ENCODE data around the gene SLC9B2.

The SLC9B2 gene

GRCh38 chr4:103019308-103020124, 57.0 kb downstream of the SLC9B2 start, which contains the start of gene SLC9B1 (continued):
- TF ChIP-seq, protein P1, sequence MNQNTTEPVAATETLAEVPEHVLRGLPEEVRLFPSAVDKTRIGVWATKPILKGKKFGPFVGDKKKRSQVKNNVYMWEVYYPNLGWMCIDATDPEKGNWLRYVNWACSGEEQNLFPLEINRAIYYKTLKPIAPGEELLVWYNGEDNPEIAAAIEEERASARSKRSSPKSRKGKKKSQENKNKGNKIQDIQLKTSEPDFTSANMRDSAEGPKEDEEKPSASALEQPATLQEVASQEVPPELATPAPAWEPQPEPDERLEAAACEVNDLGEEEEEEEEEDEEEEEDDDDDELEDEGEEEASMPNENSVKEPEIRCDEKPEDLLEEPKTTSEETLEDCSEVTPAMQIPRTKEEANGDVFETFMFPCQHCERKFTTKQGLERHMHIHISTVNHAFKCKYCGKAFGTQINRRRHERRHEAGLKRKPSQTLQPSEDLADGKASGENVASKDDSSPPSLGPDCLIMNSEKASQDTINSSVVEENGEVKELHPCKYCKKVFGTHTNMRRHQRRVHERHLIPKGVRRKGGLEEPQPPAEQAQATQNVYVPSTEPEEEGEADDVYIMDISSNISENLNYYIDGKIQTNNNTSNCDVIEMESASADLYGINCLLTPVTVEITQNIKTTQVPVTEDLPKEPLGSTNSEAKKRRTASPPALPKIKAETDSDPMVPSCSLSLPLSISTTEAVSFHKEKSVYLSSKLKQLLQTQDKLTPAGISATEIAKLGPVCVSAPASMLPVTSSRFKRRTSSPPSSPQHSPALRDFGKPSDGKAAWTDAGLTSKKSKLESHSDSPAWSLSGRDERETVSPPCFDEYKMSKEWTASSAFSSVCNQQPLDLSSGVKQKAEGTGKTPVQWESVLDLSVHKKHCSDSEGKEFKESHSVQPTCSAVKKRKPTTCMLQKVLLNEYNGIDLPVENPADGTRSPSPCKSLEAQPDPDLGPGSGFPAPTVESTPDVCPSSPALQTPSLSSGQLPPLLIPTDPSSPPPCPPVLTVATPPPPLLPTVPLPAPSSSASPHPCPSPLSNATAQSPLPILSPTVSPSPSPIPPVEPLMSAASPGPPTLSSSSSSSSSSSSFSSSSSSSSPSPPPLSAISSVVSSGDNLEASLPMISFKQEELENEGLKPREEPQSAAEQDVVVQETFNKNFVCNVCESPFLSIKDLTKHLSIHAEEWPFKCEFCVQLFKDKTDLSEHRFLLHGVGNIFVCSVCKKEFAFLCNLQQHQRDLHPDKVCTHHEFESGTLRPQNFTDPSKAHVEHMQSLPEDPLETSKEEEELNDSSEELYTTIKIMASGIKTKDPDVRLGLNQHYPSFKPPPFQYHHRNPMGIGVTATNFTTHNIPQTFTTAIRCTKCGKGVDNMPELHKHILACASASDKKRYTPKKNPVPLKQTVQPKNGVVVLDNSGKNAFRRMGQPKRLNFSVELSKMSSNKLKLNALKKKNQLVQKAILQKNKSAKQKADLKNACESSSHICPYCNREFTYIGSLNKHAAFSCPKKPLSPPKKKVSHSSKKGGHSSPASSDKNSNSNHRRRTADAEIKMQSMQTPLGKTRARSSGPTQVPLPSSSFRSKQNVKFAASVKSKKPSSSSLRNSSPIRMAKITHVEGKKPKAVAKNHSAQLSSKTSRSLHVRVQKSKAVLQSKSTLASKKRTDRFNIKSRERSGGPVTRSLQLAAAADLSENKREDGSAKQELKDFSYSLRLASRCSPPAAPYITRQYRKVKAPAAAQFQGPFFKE (tag by site-specific recombination; IDR thresholded peaks at IDR 0.05; ENCODE audit: borderline replicate concordance) = no peak
- TF ChIP-seq ZNF23 (tag by site-specific recombination; IDR thresholded peaks at IDR 0.05; ENCODE audit: borderline replicate concordance) = no peak
- peak; percentile 41; the same call in 1 of the 2 replicates for TF ChIP-seq KLF1 (tag by site-specific recombination; IDR thresholded peaks at IDR 0.05)
- TF ChIP-seq ZNF132 (tag by site-specific recombination; IDR thresholded peaks at IDR 0.05; ENCODE audit: borderline replicate concordance) = no peak
- TF ChIP-seq, protein P2, sequence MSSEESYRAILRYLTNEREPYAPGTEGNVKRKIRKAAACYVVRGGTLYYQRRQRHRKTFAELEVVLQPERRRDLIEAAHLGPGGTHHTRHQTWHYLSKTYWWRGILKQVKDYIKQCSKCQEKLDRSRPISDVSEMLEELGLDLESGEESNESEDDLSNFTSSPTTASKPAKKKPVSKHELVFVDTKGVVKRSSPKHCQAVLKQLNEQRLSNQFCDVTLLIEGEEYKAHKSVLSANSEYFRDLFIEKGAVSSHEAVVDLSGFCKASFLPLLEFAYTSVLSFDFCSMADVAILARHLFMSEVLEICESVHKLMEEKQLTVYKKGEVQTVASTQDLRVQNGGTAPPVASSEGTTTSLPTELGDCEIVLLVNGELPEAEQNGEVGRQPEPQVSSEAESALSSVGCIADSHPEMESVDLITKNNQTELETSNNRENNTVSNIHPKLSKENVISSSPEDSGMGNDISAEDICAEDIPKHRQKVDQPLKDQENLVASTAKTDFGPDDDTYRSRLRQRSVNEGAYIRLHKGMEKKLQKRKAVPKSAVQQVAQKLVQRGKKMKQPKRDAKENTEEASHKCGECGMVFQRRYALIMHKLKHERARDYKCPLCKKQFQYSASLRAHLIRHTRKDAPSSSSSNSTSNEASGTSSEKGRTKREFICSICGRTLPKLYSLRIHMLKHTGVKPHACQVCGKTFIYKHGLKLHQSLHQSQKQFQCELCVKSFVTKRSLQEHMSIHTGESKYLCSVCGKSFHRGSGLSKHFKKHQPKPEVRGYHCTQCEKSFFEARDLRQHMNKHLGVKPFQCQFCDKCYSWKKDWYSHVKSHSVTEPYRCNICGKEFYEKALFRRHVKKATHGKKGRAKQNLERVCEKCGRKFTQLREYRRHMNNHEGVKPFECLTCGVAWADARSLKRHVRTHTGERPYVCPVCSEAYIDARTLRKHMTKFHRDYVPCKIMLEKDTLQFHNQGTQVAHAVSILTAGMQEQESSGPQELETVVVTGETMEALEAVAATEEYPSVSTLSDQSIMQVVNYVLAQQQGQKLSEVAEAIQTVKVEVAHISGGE (tag by site-specific recombination; conservative IDR thresholded peaks at IDR 0.05; ENCODE audit: low read depth) = 0 out of 2 replicates have a peak, but pooled peaks have one; percentile 17
- peak; percentile 35; the same call in 1 of the 2 replicates for TF ChIP-seq ZNF24 (tag by site-specific recombination; IDR thresholded peaks at IDR 0.05)
- peak; percentile 83 for TF ChIP-seq SP2 (tag by site-specific recombination; IDR thresholded peaks at IDR 0.05)
- TF ChIP-seq ZNF223 (tag by site-specific recombination; IDR thresholded peaks at IDR 0.05) = no peak
- peak; percentile 67 for TF ChIP-seq OSR2 (tag by site-specific recombination; IDR thresholded peaks at IDR 0.05)
- TF ChIP-seq MYNN (tag by site-specific recombination; IDR thresholded peaks at IDR 0.05; ENCODE audit: borderline replicate concordance) = no peak
- TF ChIP-seq ZNF157 (tag by site-specific recombination; IDR thresholded peaks at IDR 0.05) = no peak
- no peak for TF ChIP-seq ZNF571 (tag by site-specific recombination; IDR thresholded peaks at IDR 0.05)
- no peak for TF ChIP-seq ZBTB1 (tag by site-specific recombination; IDR thresholded peaks at IDR 0.05)
- TF ChIP-seq ZNF513 (tag by site-specific recombination; IDR thresholded peaks at IDR 0.05) = no peak
- no peak for TF ChIP-seq ZNF10 (tag by site-specific recombination; IDR thresholded peaks at IDR 0.05)
- no peak for TF ChIP-seq YY1 (tag by site-specific recombination; IDR thresholded peaks at IDR 0.05)
- peak; percentile 42; the same call in 1 of the 2 replicates for TF ChIP-seq KLF9 (tag by site-specific recombination; IDR thresholded peaks at IDR 0.05; ENCODE audit: low read depth)
- TF ChIP-seq EGR2 (tag by site-specific recombination; IDR thresholded peaks at IDR 0.05; ENCODE audit: low read depth) = no peak
- TF ChIP-seq HOXA7 (CRISPR knock-in tag; IDR thresholded peaks at IDR 0.05; ENCODE audit: borderline replicate concordance) = no peak
- TF ChIP-seq ZNF510 (tag by site-specific recombination; IDR thresholded peaks at IDR 0.05; ENCODE audit: insufficient replicate concordance) = no peak
- TF ChIP-seq, protein P3, sequence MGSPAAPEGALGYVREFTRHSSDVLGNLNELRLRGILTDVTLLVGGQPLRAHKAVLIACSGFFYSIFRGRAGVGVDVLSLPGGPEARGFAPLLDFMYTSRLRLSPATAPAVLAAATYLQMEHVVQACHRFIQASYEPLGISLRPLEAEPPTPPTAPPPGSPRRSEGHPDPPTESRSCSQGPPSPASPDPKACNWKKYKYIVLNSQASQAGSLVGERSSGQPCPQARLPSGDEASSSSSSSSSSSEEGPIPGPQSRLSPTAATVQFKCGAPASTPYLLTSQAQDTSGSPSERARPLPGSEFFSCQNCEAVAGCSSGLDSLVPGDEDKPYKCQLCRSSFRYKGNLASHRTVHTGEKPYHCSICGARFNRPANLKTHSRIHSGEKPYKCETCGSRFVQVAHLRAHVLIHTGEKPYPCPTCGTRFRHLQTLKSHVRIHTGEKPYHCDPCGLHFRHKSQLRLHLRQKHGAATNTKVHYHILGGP (tag by site-specific recombination; IDR thresholded peaks at IDR 0.05) = no peak
- no peak for TF ChIP-seq ZNF624 (tag by site-specific recombination; IDR thresholded peaks at IDR 0.05)
- TF ChIP-seq, protein P4, sequence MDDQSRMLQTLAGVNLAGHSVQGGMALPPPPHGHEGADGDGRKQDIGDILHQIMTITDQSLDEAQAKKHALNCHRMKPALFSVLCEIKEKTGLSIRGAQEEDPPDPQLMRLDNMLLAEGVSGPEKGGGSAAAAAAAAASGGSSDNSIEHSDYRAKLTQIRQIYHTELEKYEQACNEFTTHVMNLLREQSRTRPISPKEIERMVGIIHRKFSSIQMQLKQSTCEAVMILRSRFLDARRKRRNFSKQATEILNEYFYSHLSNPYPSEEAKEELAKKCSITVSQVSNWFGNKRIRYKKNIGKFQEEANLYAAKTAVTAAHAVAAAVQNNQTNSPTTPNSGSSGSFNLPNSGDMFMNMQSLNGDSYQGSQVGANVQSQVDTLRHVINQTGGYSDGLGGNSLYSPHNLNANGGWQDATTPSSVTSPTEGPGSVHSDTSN (CRISPR knock-in tag; IDR thresholded peaks at IDR 0.05) = no peak
- no peak for TF ChIP-seq ZNF248 (tag by site-specific recombination; IDR thresholded peaks at IDR 0.05)
- no peak for TF ChIP-seq PRDM1 (tag by site-specific recombination; IDR thresholded peaks at IDR 0.05)
- TF ChIP-seq ZFP41 (tag by site-specific recombination; IDR thresholded peaks at IDR 0.05; ENCODE audit: borderline replicate concordance) = no peak

Measured in HEK293 (cell line).